Right lobe of liver (tissue), 6 donors: ENCODE data around the gene HMGXB4. TPM values are rescaled to one million over a fixed set of nuclear protein-coding genes. Genes with fewer than 3 reads are reported as not detected.

Experiments
- ATAC-seq, 4 donors: fragments of 200-7000 bp; cut with Tn5 transposase; one replicate each; pipeline ENCODE4 v1.9.1; 2020; ENCODE audit warnings: mild to moderate bottlenecking in 4 of 4, moderate library complexity in 4 of 4
- DNase-seq, 3 donors: peaks; one replicate each; pipeline ENCODE4 v3.0.0-alpha.2; 2020
- H3K27ac ChIP-seq, 3 donors: fragments of 200-600 bp; one replicate each; pipeline ENCODE4 v1.8.0; 2022
- H3K27me3 ChIP-seq, 2 donors: fragments of 200-600 bp; one replicate each; pipeline ENCODE4 v1.8.0; 2022
- H3K36me3 ChIP-seq, 4 donors: fragments of 200-600 bp; sonication (generic) in 1 of 4; one replicate each; pipeline versions ENCODE4 v1.5.1 to v1.8.0; 2017 to 2022; ENCODE audit warnings: control low read depth in 1 of 4
- H3K4me1 ChIP-seq, 4 donors: fragments of 200-600 bp; sonication (generic) in 1 of 4; one replicate each; pipeline versions ENCODE4 v1.5.1 to v1.8.0; 2017 to 2022; ENCODE audit warnings: control low read depth in 1 of 4
- H3K4me3 ChIP-seq, 3 donors: fragments of 200-600 bp; one replicate each; pipeline ENCODE4 v1.8.0; 2022
- H3K9me3 ChIP-seq, 4 donors: fragments of 200-600 bp; sonication (generic) in 1 of 4; one replicate each; pipeline versions ENCODE4 v1.5.1 to v1.8.0; 2017 to 2022; ENCODE audit warnings: control low read depth in 1 of 4
- POLR2A ChIP-seq: fragments of 450-650 bp; IDR thresholded peaks from one replicate; pipeline ENCODE4 v1.6.1; 2017; ENCODE audit warnings: antibody characterized with exemption, mild to moderate bottlenecking
- WGBS: methylation state at CpG from one replicate; pipeline ENCODE4 v1.1.6; 2018; ENCODE audit warnings: low coverage, low lambda C conversion rate; ENCODE audit not compliant: insufficient coverage; ENCODE audit errors: missing lambda C conversion rate; 5-methylcytosine and 5-hydroxymethylcytosine counted together
- intact Hi-C, 2 donors: fragments of 100-400 bp; cut with DNase I; formaldehyde crosslinking; loops; one replicate each; pipeline versions ENCODE4 v1.11.2 to v1.14.1; 2022
- total RNA-seq, 6 experiments: library from RNA; depleted of rRNA in 2 of 6; stranded (reverse); fragments of >200 nt in 2 of 6; fragmentation: NEBNext Ultra II Directional in 3 of 6; extraction: Animal tissue kit (Norgen Biotek cat#: 25700) in 3 of 6; gene quantifications; one replicate each; pipeline versions ENCODE4 v1.1.0 to v1.2.4, GENCODE V29; 2016 to 2023
- TF ChIP-seq, protein P1 (sequence below), 4 donors: fragments of 200-600 bp in 3 of 4; fragments of 450-650 bp in 1 of 4; IDR thresholded peaks; one replicate each; pipeline versions ENCODE4 v1.5.1 to v1.8.0; 2016 to 2022; ENCODE audit warnings: antibody characterized with exemption in 4 of 4, mild to moderate bottlenecking in 2 of 4
- donor health status: DM: no; HTN: yes; CAD: no.
- donor health status: DM: no; HTN: no; CAD: no.
- donor health status: DM: no; HTN: no; CAD: no.
- donor health status: DM: no; HTN: yes; CAD: no.
- donor health status: DM: no; HTN: yes; CAD: no.

The HMGXB4 gene
- total RNA-seq, 6 experiments from 2014 or later = 4.6 to 8.2 (median 5.7) TPM

- Histone ChIP-seq H3K4me1 (peaks cover 0 to under 1% (median 0%) of the 10 kb centered on the region in 4 donors), H3K9me3 (no peaks in the 10 kb centered on the region), H3K4me3 (no peak overlapping the region), H3K36me3 (peaks cover 0 to 87% (median 41%) of the 10 kb centered on the region in 4 donors), H3K27ac (no peak overlapping the region), H3K27me3 (no peaks in the 10 kb centered on the region)
- TF ChIP-seq, protein P1, sequence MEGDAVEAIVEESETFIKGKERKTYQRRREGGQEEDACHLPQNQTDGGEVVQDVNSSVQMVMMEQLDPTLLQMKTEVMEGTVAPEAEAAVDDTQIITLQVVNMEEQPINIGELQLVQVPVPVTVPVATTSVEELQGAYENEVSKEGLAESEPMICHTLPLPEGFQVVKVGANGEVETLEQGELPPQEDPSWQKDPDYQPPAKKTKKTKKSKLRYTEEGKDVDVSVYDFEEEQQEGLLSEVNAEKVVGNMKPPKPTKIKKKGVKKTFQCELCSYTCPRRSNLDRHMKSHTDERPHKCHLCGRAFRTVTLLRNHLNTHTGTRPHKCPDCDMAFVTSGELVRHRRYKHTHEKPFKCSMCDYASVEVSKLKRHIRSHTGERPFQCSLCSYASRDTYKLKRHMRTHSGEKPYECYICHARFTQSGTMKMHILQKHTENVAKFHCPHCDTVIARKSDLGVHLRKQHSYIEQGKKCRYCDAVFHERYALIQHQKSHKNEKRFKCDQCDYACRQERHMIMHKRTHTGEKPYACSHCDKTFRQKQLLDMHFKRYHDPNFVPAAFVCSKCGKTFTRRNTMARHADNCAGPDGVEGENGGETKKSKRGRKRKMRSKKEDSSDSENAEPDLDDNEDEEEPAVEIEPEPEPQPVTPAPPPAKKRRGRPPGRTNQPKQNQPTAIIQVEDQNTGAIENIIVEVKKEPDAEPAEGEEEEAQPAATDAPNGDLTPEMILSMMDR (IDR thresholded peaks at IDR 0.05) = no peak
- no peak for TF ChIP-seq POLR2A
- DNase-seq (no peak), ATAC-seq (peak in 2 of 4 donors; percentile 4 to 55)
- intact Hi-C loops = no loop called here
- 89% methylated on average over 5 of the region's 12 CpGs for WGBS
Observed at GRCh38 chr22:35335936-35336781, 78.9 kb downstream of the HMGXB4 start.

DNA sequence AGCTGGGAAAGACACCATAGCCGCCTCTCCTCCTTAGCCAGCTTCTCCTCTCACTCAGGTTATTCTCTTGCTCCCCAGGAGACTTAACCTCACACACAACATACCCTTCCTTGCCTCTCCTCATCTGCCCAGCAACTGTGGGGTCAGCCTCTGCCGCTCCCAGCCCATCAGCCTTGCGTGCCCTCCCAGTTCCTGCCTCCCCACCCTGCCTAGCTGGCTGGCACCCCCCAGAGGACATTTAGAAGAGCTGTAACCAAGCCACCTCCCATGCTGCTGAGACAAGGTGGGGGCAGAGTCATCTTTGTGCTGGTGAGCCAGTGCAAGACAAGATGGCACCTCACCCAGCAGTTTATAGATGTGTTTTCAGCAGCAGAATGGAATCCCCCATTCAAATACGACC lies 80.6 kb downstream of the HMGXB4 start:
- 93% methylated on average over 3 of the region's 4 CpGs for WGBS
- Histone ChIP-seq H3K4me3 (no peak overlapping the region), H3K36me3 (peaks cover 0 to 77% (median 35%) of the 10 kb centered on the region in 4 donors), H3K27me3 (no peaks in the 10 kb centered on the region), H3K4me1 (no peaks in the 10 kb centered on the region), H3K9me3 (no peaks in the 10 kb centered on the region), H3K27ac (no peak overlapping the region)
- no peak for TF ChIP-seq POLR2A
- TF ChIP-seq, protein P1 (IDR thresholded peaks at IDR 0.05) = peak in 2 of 4 donors; percentile 6 to 21
- intact Hi-C loops = no loop called here
- ATAC-seq (peak; percentile 7 to 27 (median 14)), DNase-seq (no peak)

DNA sequence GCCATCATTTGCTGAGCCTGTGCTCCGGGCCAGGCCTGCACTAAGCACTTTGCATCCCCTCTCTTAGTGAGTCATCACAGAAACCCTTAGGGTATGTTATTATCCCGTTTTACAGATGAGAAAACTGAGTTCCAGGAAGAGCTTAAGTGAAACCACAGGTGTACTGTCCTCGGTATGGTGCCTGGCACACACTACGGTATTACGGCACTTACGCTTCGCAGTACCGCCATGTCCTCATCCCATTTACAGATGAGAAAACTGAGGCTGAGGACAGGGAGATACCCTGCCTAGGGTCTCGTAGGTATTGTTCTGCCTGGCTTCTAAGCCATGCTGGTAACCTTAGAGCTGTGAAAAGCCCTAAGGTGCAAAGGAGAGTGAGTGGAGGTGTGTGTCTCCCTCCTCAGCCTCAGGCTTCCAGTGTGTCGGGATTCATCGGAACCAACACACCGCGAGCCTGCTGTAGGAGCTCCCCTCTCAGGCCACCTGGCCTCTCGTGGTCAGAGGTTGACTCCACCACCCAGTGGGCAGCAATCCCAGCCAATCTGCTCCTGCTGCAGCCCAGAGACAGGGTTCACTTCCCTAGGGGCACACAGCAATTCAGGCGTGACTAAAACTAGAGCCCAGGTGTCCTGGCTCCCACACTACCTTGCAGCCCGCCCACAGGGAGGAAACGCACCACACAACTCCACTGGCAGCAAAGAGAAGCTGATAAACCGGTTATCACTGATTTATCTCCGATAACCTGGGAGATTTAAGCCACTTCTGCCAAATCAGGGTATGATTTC lies 84.0 kb downstream of the HMGXB4 start:
- H3K36me3 ChIP-seq = peaks cover 0 to 54% (median 25%) of the 10 kb centered on the region in 4 donors
- no peaks in the 10 kb centered on the region for H3K9me3 ChIP-seq
- intact Hi-C loops = loop anchor here in 1 of 2 donors (10.0 kb wide), 1 partner anchor 234 kb away; no protein-coding TSS in a partner anchor
- H3K4me1 ChIP-seq = no peaks in the 10 kb centered on the region
- no peak overlapping the region for H3K27ac ChIP-seq
- no peaks in the 10 kb centered on the region for H3K27me3 ChIP-seq
- H3K4me3 ChIP-seq = no peak overlapping the region
- whole genome bisulfite sequencing = 88% methylated on average over 10 of the region's 19 CpGs
- TF ChIP-seq, protein P1 (IDR thresholded peaks at IDR 0.05) = no peak
- no peak for TF ChIP-seq POLR2A
- ATAC-seq (no peak), DNase-seq (no peak)

GRCh38 chr22:35342390-35342789 lies 85.1 kb downstream of the HMGXB4 start:
- DNase-seq (no peak), ATAC-seq (peak in 1 of 4 donors; percentile 2)
- intact Hi-C loops = loop anchor here in 1 of 2 donors (10.0 kb wide), 1 partner anchor 232 kb away; no protein-coding TSS in a partner anchor
- Histone ChIP-seq H3K27me3 (no peaks in the 10 kb centered on the region), H3K36me3 (peaks cover 0 to 55% (median 23%) of the 10 kb centered on the region in 4 donors), H3K4me1 (no peaks in the 10 kb centered on the region), H3K4me3 (no peak overlapping the region), H3K27ac (no peak overlapping the region), H3K9me3 (no peaks in the 10 kb centered on the region)
- TF ChIP-seq, protein P1 (IDR thresholded peaks at IDR 0.05) = no peak
- TF ChIP-seq POLR2A = no peak
- no CpG with 5 or more reads among the region's 4 CpGs for WGBS
